ENCODE measurements around the gene EXT2. TPM values are rescaled to one million over a fixed set of nuclear protein-coding genes. Genes with fewer than 3 reads are reported as not detected.

EXT2 gene
- total RNA-seq, 4 donors from 2014 or later, result 19.0 to 53.2 (median 44.5) TPM

GRCh38 chr11:44192462-44193100 lies 97.1 kb downstream of the EXT2 start:
- Histone ChIP-seq H3K36me3 (peaks cover 0 to 40% (median 3%) of the 10 kb centered on the region in 3 donors), H3K27me3 (no peaks in the 10 kb centered on the region), H3K4me3 (no peak overlapping the region), H3K9me3 (peaks cover 0 to 26% (median 13%) of the 10 kb centered on the region in 3 donors), H3K27ac (peak overlapping the region in 1 of 4 donors; percentile 45), H3K4me1 (peaks cover 0 to 9% (median 0%) of the 10 kb centered on the region in 3 donors)
- intact Hi-C loops (cut with DNase I), result no loop called here
- no peak for DNase-seq
- TF ChIP-seq POLR2A (IDR thresholded peaks at IDR 0.05), result no peak
- TF ChIP-seq CTCF (IDR thresholded peaks at IDR 0.05), result no peak
- WGBS, 2 donors, result 62 to 65% methylated on average over 4 of the region's 4 CpGs

GRCh38 chr11:44193856-44194255 lies 98.4 kb downstream of the EXT2 start:
- Histone ChIP-seq H3K27me3 (no peaks in the 10 kb centered on the region), H3K36me3 (peaks cover 0 to 40% (median 3%) of the 10 kb centered on the region in 3 donors), H3K4me1 (peaks cover 0 to 9% (median 0%) of the 10 kb centered on the region in 3 donors), H3K27ac (no peak overlapping the region), H3K4me3 (no peak overlapping the region), H3K9me3 (peaks cover 0 to 17% (median 7%) of the 10 kb centered on the region in 3 donors)
- WGBS, 2 donors, result 91 to 95% methylated on average over 5 of the region's 5 CpGs
- intact Hi-C loops (cut with DNase I), result no loop called here
- TF ChIP-seq CTCF (IDR thresholded peaks at IDR 0.05) (no peak), POLR2A (IDR thresholded peaks at IDR 0.05) (no peak)
- DNase-seq, result no peak

GRCh38 chr11:44198146-44198724 lies 102.8 kb downstream of the EXT2 start:
- peaks cover 0 to 7% (median 0%) of the 10 kb centered on the region in 3 donors for H3K9me3 ChIP-seq
- H3K27ac ChIP-seq, result no peak overlapping the region
- intact Hi-C loops (cut with DNase I), result no loop called here
- WGBS, 2 donors, result 81 to 90% methylated on average over 2 of the region's 2 CpGs
- peaks cover 0 to 45% (median 0%) of the 10 kb centered on the region in 3 donors for H3K36me3 ChIP-seq
- TF ChIP-seq CTCF (IDR thresholded peaks at IDR 0.05) (no peak), POLR2A (IDR thresholded peaks at IDR 0.05) (no peak)
- peaks cover 0 to 8% (median 0%) of the 10 kb centered on the region in 3 donors for H3K4me1 ChIP-seq
- no peaks in the 10 kb centered on the region for H3K27me3 ChIP-seq
- DNase-seq, result no peak
- no peak overlapping the region for H3K4me3 ChIP-seq

GRCh38 chr11:44199298-44199697 lies 103.8 kb downstream of the EXT2 start:
- WGBS, 2 donors, result 46 to 50% methylated on average over 1 of the region's 1 CpG
- no peak overlapping the region for H3K4me3 ChIP-seq
- H3K9me3 ChIP-seq, result peaks cover 0 to 7% (median 0%) of the 10 kb centered on the region in 3 donors
- intact Hi-C loops (cut with DNase I), result no loop called here
- no peaks in the 10 kb centered on the region for H3K27me3 ChIP-seq
- peaks cover 0 to 38% (median 0%) of the 10 kb centered on the region in 3 donors for H3K36me3 ChIP-seq
- DNase-seq, result no peak
- TF ChIP-seq POLR2A (IDR thresholded peaks at IDR 0.05) (no peak), CTCF (IDR thresholded peaks at IDR 0.05) (no peak)
- H3K4me1 ChIP-seq, result peaks cover 0 to 18% (median 3%) of the 10 kb centered on the region in 3 donors
- no peak overlapping the region for H3K27ac ChIP-seq

GRCh38 chr11:44199816-44200215 lies 104.3 kb downstream of the EXT2 start:
- WGBS, 2 donors, result 84 to 90% methylated on average over 4 of the region's 4 CpGs
- intact Hi-C loops (cut with DNase I), result no loop called here
- H3K27me3 ChIP-seq, result no peaks in the 10 kb centered on the region
- no peak for TF ChIP-seq POLR2A (IDR thresholded peaks at IDR 0.05)
- TF ChIP-seq CTCF (IDR thresholded peaks at IDR 0.05), result no peak
- no peak overlapping the region for H3K27ac ChIP-seq
- H3K9me3 ChIP-seq, result peaks cover 0 to 7% (median 0%) of the 10 kb centered on the region in 3 donors
- H3K36me3 ChIP-seq, result peaks cover 0 to 40% (median 0%) of the 10 kb centered on the region in 3 donors
- H3K4me3 ChIP-seq, result no peak overlapping the region
- H3K4me1 ChIP-seq, result peaks cover 0 to 23% (median 3%) of the 10 kb centered on the region in 3 donors
- DNase-seq, result no peak
